ENCODE data around the gene ZNF620.

The ZNF620 gene

GRCh38 chr3:40523781-40524180, 17.9 kb downstream of the ZNF620 start (continued):
- TF ChIP-seq TSHZ1 (tag by site-specific recombination; IDR thresholded peaks at IDR 0.05; ENCODE audit: borderline replicate concordance) (no peak), ZFP37 (tag by site-specific recombination; IDR thresholded peaks at IDR 0.05) (no peak), PRDM1 (tag by site-specific recombination; IDR thresholded peaks at IDR 0.05) (no peak), ZNF623 (tag by site-specific recombination; IDR thresholded peaks at IDR 0.05) (no peak), SCRT1 (tag by site-specific recombination; IDR thresholded peaks at IDR 0.05; ENCODE audit: borderline replicate concordance) (no peak)

DNA sequence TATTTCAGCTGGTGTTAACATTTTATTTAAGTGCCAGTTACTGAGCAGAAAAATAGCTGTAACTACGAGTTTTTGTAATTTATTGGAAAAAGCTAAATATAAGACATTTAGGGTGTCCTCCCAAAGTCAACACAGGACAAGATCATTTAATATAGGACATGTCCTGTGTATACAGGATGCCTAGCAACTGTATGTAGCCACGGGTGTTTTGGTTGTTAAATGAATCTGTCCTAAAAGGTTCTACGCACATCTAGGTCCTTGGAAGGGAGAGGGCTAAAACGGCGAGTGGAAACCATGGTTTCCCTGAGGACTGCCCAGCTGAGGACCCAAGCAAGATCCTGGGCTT, 18.4 kb downstream of the ZNF620 start:
- peak overlapping the region; percentile 75 for H3K27ac ChIP-seq (ENCODE audit: extremely low read depth, low read depth, low read length)
- no peaks in the 10 kb centered on the region for H3K4me1 ChIP-seq (ENCODE audit: control insufficient read depth, insufficient read depth, low read length)
- peaks cover 6 to 33% of the 10 kb centered on the region in 2 experiments; a peak in 2 of 3 replicates for H3K36me3 ChIP-seq (ENCODE audit: control insufficient read depth in 2 of 2, insufficient read depth in 1 of 2, low read length in 2 of 2)
- ChIA-PET POLR2A (interaction anchor here (1.0 to 3.0 kb wide), 6 partner anchors 19 to 1438 kb away, joined by 3 to 41 read pairs (median 6); partner anchors contain the start of genes EIF1B, RPL14, ULK4 and ZNF620), CTCF (interaction anchor here (0.6 to 3.2 kb wide), 3 partner anchors 18 to 1594 kb away, joined by 3 to 16 read pairs (median 3); partner anchors contain the start of gene ZNF620)
- no peaks in the 10 kb centered on the region for H3K9me3 ChIP-seq (ENCODE audit: control insufficient read depth, insufficient read depth, low read depth, low read length)
- H3K4me3 ChIP-seq (ENCODE audit: low read depth, low read length), result peak overlapping the region; percentile 89
- no peak for TF ChIP-seq TCF7L2 (IDR thresholded peaks at IDR 0.05; ENCODE audit: borderline replicate concordance, low read depth, low read length)
- TF ChIP-seq ZBTB7A (tag by site-specific recombination; IDR thresholded peaks at IDR 0.05; ENCODE audit: low read depth), result no peak
- TF ChIP-seq ZNF660 (tag by site-specific recombination; IDR thresholded peaks at IDR 0.05), result no peak
- TF ChIP-seq ZNF548 (tag by site-specific recombination; IDR thresholded peaks at IDR 0.05), result no peak

GRCh38 chr3:40524568-40525285, 18.9 kb downstream of the ZNF620 start, which contains the start of gene ZNF621:
Gene ZNF621, plus strand, starts transcription at chr3:40524960. Its CDS starts 881 bp downstream, at chr3:40525841.
- Histone ChIP-seq H3K9me3 (ENCODE audit: control insufficient read depth, insufficient read depth, low read depth, low read length) (no peaks in the 10 kb centered on the region), H3K27ac (ENCODE audit: extremely low read depth, low read depth, low read length) (peak within 1 kb of the TSS; percentile 75), H3K4me3 (ENCODE audit: low read depth, low read length) (peak within 1 kb of the TSS; percentile 89), H3K4me1 (ENCODE audit: control insufficient read depth, insufficient read depth, low read length) (no peaks in the 10 kb centered on the region), H3K36me3 (ENCODE audit: control insufficient read depth in 2 of 2, insufficient read depth in 1 of 2, low read length in 2 of 2) (peaks cover 6 to 38% of the 10 kb centered on the region in 2 experiments; a peak in 2 of 3 replicates)
- ChIA-PET POLR2A (interaction anchor here (1.0 to 3.0 kb wide), 6 partner anchors 19 to 1437 kb away, joined by 3 to 41 read pairs (median 6); partner anchors contain the start of genes EIF1B, RPL14, ULK4 and ZNF620), CTCF (interaction anchor here (1.2 to 3.2 kb wide), 3 partner anchors 19 to 217 kb away, joined by 3 to 16 read pairs (median 3); partner anchors contain the start of gene ZNF620)
- TF ChIP-seq ZNF501 (tag by site-specific recombination; IDR thresholded peaks at IDR 0.05) (peak; percentile 92), ZNF2 (tag by site-specific recombination; IDR thresholded peaks at IDR 0.05) (0 out of 2 replicates have a peak, but pooled peaks have one; percentile 21), ZBTB26 (tag by site-specific recombination; optimal IDR thresholded peaks at IDR 0.05) (peak; percentile 44), BCL11B (tag by site-specific recombination; IDR thresholded peaks at IDR 0.05; ENCODE audit: low read depth) (no peak), ZNF600 (tag by site-specific recombination; IDR thresholded peaks at IDR 0.05) (peak; percentile 69), ZNF26 (tag by site-specific recombination; IDR thresholded peaks at IDR 0.05) (no peak), FEZF1 (tag by site-specific recombination; IDR thresholded peaks at IDR 0.05) (no peak), KLF1 (tag by site-specific recombination; IDR thresholded peaks at IDR 0.05) (peak; percentile 84), ZBTB8A (tag by site-specific recombination; IDR thresholded peaks at IDR 0.05) (peak; percentile 95), ZNF785 (tag by site-specific recombination; IDR thresholded peaks at IDR 0.05) (no peak), ZNF155 (tag by site-specific recombination; IDR thresholded peaks at IDR 0.05) (no peak), PRDM4 (tag by site-specific recombination; IDR thresholded peaks at IDR 0.05) (no peak)
- TF ChIP-seq, protein P1, sequence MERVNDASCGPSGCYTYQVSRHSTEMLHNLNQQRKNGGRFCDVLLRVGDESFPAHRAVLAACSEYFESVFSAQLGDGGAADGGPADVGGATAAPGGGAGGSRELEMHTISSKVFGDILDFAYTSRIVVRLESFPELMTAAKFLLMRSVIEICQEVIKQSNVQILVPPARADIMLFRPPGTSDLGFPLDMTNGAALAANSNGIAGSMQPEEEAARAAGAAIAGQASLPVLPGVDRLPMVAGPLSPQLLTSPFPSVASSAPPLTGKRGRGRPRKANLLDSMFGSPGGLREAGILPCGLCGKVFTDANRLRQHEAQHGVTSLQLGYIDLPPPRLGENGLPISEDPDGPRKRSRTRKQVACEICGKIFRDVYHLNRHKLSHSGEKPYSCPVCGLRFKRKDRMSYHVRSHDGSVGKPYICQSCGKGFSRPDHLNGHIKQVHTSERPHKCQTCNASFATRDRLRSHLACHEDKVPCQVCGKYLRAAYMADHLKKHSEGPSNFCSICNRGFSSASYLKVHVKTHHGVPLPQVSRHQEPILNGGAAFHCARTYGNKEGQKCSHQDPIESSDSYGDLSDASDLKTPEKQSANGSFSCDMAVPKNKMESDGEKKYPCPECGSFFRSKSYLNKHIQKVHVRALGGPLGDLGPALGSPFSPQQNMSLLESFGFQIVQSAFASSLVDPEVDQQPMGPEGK (tag by site-specific recombination; IDR thresholded peaks at IDR 0.05), result peak; percentile 67

All from HEK293 (cell line).